ENCODE data around the gene ARHGAP26.

The ARHGAP26 gene

DNA sequence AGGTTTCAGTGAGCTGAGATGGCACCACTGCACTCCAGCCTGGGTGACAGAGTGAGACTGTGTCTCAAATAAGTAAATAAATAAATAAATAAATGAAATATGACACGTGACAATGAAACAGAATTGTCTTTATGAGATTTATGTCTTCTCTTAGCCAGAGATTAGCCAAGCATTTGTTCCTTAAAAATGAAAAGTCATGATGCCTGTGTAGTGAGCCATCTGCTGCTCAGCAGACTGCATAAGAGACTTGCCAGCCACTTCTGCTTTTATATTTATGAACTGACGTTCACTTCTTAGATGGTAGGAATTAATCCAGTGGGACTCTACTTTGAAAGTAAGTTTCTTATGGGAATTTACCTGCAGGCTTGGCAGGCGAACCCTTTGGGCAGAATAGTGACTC is 405.9 kb downstream of the ARHGAP26 start:
- DNase-seq, result no peak

DNA sequence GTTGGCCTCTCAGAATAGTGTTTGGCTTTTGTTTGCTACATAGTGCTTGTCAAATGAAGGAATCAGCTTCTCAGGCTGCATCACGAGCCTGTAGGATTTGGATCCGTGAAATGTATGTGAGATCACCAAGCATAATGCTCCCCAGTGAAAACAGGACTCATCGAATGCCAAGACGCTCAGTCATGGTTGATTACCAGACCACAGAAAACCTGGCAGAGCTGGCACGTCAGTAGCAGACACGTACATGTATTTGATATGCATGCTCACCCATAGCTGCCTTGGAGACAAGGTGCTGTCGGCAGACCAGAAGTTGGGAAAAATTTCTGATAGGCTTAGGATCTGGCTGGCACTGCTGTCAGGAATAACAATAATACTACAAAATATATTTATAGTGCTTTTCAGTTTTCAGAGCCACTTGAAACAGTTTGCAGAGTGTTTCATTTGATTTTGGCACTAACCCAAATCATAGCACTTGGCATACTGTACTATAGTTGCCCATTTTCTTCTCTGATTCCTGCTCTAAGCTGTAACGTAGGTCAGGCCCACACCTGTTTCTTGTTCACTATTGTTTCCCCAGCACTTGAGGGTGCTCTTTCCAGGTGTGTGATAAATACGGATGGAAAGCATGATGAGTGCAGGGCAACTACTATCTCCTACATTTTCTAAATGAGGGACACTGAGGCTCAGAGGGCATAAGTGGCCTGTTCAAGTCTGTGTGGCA is 407.2 kb downstream of the ARHGAP26 start:
- DNase-seq, result no peak

DNA sequence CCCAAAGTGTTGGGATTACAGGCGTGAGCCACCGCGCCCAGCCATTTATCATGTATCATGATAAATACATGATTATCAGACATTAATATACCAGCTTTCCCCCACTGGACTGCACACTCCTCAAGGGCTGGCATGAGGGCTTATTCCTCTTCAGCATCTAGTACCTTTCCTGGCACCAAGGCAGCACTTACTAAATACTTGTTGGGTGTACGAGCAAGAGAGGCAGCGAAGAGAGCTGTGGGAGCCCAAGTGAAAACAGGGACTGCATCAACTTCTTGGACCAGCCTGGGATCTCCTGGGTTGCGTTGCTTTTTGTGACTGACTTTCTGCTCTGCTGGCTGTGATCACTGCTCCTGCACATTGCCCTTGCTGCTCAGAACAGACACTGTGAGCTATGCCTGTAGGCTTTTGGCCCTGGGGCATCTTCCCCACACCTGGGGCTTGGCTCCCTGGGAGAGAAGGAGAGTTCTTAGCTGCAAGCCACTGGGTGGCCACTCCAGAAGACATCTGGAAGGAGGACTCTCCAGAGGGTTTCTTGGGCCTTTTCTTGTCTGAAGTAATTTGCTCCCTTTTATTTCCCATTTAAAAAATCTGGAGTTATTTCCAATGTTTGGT is 409.1 kb downstream of the ARHGAP26 start:
- DNase-seq, result no peak

DNA sequence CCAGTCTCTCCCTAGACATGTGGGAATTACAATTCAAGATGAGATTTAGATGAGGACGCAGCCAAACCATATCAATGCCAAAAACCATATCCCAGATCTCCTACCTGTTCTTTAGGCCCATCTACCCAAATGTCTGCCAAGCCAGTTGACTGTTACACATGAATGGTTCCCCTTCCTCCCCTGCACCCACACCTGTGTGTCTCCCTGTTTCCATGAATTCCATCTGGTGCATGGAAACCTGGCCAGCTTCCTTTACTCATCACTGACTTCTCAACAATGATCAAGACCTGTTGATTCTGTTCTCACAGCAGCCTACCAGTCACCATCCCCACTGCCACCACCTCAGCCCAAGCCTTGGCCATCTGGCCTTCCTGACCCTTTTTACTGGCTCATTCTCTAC is 410.6 kb downstream of the ARHGAP26 start:
- DNase-seq, result no peak

DNA sequence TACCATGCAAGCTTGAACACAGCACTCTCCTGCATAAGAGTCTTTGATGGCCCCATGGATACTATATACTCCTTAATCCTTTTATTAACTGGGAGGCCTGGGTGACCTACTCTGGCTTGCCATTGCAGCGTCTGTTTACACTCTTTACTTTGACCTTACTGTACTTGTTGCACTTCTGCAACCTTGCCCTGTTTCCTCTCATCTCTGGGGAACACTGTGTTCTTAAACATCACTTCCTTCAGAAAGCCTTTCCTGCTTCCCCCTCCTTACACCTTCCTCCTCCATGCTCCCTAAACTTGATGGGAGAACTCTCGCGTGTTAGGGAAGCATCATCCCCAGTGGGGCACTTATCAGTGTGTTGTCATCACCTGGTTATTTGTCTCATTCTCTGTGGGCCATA is 411.0 kb downstream of the ARHGAP26 start:
- DNase-seq, result no peak

DNA sequence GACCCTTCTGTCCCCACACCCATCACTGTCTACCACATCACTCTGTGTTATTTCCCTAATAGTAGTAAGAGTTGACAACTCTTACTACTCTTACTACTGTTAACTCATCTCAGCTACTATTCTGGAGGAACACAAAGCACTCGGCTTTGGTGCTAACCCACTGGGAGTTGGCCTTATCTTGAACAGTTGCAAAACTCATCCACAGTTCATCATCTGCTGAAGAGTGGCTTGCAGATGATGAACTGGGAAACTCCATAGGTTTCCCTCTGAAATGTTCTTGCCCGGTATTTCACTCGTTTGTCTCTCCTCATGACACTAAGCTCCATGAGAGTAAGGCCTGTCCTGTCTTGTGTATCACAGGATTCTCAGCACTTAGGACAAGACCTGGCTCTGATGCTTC is 411.9 kb downstream of the ARHGAP26 start:
- DNase-seq, result no peak

DNA sequence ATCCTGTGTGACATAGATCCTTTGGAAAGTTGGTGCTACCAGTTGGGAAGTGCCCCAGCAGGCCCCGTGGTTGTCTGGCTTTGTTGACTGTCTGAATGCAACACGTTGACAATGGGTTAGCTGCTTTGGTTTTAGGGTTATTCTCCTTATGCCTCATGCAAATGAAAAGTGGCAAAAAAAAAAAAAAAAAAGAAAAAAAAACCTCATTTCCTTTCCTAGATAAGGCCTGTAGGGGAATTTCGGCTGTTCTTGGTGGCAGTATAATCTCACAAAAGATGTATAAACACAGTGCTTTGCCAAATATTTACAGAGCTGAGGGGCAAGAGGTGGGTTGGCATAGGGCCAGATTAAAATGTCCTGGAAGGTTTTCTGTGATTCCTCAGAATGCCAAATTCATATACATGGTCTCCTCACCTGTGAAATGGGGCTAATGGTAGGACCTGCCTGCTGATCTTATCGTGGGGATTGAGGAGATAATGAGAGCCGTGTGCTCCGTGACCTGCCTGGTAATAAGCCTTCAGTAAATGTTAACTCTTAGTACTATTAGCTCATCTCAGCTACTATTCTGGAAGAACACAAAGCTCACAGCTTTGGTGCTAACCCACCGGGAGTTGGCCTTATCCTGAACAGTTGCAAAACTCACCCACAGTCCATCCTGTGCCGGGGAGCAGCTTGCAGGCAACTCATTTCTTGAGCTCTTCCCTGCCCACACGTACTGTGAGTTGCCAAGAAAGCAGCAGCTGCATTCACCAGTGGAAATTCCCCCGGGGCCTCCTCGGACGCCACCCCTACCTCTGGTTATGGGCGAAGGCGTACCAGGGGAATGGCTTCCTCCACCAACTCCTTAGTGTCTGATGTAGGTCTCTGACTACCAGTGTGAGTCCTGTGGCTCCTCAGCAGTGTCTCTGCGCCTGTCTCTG is 413.0 kb downstream of the ARHGAP26 start:
- peak; percentile 7 for DNase-seq

DNA sequence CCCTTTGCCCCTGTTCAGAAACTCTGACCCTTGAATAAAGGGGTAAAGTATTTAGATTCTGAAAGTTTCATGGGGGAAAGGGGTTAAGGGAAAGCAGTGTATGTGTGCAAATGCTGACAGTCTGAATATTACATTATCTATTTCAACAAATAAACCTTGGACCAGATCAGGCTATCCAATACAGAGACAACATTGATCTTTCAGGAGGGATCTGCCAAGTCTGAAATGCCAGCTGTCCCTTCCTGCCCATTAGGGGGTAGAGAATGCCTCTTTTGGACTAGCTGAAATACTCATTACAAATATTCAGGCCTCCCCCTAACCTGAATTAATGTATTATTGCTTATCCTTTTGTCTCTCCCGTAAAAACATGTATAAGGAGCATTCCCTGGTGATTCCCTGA is 413.8 kb downstream of the ARHGAP26 start:
- no peak for DNase-seq

DNA sequence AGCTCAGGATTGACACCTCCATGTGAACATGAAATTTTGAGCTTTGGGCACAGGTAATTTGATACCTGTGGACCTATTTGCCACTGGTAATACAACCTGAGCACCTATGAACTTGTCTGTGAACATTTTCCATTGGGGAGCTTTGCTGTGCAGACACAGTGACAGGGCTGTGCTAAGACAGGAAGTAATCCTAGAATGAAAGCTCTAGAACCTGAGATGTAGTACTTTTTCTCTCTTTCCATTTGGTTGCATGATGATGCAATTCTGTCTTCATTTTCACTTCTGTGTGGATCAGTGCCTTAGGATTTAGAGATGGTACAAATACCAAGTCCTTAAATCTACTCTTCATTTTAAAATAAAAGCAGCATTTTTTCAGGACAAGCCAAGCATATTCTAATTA is 416.4 kb downstream of the ARHGAP26 start:
- no peak for DNase-seq

DNA sequence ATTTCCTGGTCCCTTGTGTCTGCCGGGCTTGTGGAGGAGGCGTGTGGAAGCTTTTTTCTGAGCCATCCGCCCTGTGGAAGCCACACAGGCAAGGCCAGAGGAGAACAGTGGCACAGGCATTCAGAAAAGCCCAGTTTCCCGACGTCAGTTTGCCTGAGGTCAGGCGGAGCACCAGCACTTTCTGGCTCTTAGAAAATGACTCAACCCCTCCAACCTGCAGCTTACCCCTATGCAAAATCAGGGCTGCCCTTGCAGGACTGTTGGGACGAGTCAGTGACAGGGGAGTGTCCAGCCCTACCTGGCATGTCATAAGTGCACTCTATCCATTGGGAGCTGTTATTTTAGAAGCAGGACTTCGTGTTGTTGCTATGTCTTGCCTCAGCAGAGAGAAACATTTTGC is 417.3 kb downstream of the ARHGAP26 start:
- DNase-seq, result no peak

DNA sequence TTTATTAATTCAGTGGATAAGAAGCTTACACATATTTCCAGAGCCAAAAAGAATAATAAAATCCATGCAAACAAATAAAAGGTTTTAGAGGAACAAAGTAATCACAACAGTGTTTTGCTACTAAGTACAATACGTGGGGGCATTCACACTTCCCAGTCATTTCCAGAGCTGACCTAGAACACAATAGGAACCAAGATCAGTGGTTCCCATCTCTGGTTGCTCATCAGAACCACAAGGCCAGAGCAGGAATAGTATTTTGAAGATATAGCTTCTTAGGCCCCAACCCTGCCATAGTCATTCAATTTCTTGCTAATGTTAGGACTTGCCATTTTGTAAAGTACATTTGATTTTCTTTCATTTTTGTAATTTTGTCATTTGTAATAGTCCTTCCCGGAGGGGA is 417.9 kb downstream of the ARHGAP26 start:
- DNase-seq, result no peak

DNA sequence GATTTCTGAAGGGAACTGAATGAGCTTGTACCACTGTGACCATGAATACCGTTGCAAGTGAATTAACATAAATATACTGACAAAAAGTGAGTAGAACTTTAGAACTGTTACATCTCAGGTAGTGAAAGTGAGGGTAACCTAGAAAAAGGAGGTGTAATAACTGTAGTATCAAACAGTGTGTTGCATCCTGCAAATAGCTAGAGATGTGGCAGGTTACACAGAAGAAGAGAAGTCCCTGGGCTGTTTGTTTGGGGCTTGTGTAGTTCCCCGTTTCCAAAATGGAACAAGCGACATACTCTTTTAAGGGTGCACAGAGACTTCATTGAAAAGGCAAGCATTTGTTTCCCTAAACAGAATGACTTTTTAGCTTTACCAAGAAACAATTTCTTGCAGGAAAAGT is 418.5 kb downstream of the ARHGAP26 start:
- no peak for DNase-seq

DNA sequence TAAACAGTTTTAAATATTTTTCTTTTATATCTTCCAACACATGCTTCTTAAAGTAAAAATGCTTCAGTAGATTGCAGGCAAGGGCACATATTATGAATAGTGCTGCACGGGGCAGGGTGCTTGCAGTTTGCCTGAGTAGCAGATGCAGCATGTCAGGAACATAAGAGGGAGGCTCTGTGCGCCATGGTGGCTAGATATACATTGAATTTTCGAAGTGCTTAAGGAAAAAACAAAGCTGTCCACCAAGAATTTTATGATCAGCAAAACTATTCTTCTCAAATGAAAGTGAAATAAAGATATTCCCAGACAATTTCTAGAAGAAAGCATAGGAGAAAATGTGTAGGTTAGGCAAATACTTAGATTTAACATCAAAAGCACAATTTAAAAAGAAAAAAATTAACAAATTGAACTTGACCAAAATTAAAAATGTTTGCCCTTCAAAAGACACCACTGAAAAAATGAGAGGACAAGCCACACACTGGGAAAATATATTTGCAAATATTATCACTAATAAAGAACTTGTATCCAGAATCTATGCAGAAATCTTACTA is 420.2 kb downstream of the ARHGAP26 start:
- no peak for DNase-seq

DNA sequence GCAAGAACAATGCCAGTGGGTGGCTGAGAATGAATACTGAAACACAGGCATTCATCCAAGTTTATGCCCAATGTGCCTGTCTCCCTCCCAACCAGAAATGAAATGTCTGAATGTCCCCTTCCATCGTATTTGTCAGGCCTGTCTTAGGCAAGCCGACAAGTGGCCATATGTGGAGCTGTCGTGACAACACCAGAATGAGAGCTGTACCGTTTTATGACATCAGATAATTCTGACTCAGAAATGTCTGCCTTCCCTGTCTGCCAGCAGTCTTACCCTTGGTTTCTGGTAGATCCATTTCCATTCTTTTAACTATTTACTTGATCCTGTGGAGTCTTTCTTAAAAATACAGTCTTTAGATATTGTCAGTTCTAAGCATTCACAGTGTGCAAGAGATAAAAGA is 421.5 kb downstream of the ARHGAP26 start:
- no peak for DNase-seq

DNA sequence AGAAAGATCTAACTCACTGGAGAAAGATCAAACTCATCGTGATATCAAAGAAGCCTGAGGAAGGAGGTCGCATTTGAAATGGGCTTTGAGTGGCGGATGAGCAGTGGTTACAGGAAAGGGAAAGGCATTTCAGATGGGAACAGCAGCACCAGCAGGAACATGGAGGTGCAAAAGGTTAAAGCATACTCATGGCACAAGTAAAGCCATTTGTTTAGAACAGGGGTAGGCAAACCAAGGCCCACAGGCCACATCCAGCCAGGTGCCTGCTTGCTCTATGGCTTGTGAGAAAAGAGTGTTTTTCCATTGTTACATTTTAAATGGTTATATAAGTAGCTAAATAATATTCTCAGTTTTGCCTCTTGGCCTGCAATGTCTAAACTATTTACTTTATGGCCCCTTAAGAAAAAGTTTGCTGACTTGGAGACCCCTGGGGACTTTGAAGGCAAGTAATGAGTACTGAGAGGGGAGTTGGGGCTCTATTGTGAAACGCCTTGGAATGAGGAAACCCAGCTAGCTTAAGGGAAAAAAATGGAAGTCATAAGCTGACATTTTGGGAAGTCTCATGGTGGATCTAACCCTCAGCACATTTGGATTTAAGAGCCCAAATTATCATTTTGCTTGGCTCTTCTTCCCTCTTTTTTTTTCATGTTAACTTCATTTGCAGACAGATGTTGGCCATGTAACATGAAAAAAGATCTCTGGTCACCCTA is 422.2 kb downstream of the ARHGAP26 start:
- DNase-seq, result no peak

DNA sequence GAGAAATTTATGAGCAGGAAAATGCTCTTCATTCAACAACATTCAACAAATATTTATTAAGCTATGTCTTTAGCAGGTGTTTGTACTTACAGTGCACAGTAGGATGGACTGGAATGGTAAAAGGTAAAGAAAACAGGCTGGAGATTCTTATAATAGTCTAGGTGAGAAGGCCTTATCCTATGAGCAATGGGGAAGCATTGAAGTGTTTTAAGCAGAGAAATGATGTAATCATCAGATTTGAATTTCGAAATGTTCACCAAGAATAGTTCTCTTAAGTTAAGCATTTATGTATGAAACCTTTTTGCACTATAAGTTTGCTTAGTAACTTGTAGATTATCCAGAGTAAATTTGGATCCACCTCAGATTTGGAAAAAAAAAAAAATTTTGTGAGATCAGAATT is 424.0 kb downstream of the ARHGAP26 start:
- DNase-seq, result no peak

DNA sequence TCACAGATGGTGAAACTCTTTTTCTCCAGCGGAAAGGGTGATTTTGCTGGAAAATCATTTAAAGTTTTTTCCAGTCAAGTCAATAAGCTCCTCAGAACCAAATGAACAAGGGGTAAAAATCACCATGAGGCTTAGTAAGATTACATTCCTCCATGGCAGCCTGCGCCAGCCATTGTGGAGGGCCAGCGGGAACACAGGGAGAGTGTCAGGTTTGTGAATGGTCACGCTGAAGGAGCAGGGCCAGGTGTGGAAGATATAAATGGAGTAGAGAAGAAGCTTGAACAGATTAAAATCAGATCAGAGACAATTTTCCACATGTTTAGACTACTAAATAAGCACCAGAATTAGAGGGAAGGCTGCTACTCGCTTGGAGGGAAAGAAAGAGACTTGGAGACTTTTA is 424.5 kb downstream of the ARHGAP26 start:
- DNase-seq, result no peak

DNA sequence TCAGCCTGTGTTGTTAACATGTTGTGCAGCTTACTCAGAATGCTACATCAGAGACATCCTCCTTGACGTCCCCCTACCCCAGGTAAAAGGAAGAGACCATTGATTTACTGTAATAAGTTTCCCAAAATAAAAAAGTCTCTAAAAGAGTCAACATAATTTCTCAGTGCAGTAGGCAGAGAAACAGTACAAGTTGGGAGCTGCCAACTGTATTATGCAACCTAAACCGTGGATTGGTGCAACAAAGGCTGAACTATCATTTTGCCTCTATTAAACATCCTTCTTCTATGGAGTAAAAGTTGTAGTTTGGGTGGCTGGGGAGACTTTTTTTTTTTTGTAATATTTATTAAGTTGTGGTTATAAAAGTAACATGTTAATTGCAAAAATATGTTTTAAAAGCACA is 425.3 kb downstream of the ARHGAP26 start:
- no peak for DNase-seq

DNA sequence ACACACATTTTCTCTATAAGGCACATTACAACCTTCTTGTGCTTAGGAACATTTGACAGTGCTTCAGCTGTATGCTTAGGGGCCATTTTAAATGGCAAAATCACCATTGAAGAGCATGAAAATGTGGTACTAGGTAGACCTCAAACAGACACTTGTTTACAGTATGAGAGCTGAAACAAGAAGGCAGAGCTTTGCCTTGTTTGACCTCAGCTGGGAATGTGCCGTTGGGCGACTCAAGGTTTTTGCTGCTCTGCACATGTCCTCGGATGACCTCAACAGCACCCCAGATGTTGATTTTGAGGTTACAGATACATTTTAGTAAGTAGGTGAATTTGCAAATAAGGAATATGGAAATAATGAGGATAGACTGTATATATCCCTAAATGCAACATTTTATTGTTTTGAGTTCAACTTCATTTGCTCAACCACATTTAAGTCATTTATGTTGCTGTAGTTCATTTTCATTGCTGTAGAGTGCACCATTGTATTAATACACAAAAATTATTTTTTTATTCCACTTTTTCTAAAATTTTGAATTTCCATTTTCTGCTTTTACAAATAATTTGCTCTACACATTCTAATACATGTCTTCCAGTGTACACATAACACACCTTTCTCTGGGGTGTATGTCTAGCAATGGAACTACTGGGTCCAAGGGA is 426.6 kb downstream of the ARHGAP26 start:
- no peak for DNase-seq

DNA sequence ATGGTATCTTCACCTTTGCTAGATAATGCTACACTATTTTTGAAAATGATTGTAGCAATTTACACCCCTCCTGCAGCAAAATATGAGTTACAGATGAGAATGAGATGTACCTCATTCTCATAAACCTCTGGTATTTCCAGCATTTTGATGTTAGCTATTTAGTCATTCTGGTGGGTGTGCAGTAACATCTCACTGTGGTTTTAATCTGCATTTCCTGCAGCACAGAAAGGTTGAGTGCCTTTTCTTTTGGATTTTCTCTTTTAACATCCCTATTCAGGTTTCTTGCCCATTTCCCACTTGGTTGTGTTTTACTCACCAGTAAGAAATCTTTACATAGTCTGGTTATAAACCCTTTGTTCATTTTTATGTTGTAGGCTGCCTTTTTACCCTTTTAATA is 427.1 kb downstream of the ARHGAP26 start:
- no peak for DNase-seq

DNA sequence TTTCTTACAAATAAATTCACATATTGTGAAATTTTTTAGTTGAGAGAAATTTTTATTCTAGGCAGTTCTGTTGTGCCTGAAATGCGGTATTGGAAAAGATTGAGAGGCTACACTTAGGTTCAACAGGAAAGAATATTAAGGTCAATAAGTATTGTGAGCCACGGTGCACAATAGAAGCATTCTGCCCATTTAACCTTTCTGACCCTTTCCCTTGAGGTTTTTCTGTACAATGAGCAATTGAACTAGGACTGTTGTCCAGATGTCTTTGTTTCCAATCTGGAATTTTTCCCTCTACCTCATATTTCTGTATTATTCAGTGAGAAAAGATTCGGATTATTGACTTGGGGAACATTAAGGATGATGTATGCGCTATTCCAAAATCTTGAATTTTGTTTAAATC is 428.2 kb downstream of the ARHGAP26 start:
- no peak for DNase-seq

DNA sequence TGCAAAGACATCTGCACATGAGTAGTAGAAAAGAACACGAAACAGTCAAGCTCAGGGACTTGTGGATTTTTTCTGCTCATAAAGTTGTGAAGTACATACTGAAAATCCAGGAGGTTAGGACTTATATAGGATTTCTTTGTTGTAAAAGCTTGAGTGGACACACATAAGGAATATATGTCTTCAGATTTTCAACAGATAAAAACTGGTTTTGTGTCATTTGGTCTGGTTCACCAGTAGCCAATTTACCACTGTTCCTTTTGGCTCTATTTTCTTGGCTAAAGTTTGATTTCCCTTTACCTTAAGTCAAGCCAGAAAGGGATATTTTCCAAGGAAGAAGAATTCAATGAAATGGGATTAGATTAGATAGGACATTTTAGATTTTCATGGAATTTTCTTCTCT is 429.0 kb downstream of the ARHGAP26 start:
- DNase-seq, result no peak

Measured in CD4-positive, alpha-beta T cell treated with Interleukin-17A for 4 hours (primary cell).